GM12878 (cell line): ENCODE measurements around the gene PCDH15.

ENCODE experiments used
- JUNB ChIP-seq: IDR thresholded peaks from 2 replicates; pipeline ENCODE4 v1.6.1; 2016; ENCODE audit warnings: antibody characterized with exemption, mild to moderate bottlenecking
- SIN3A ChIP-seq: IDR thresholded peaks from 2 replicates; pipeline ENCODE4 v1.6.1; 2012; ENCODE audit warnings: low read depth, low read length, improper control_type of control experiment
- SIX5 ChIP-seq: IDR thresholded peaks from 2 replicates; pipeline ENCODE4 v1.6.1; 2011; ENCODE audit warnings: mild to moderate bottlenecking, low read depth, low read length, moderate library complexity; ENCODE audit not compliant: severe bottlenecking
- YY1 ChIP-seq: IDR thresholded peaks from 2 replicates; pipeline ENCODE4 v1.6.1; 2011; ENCODE audit warnings: low read depth, mild to moderate bottlenecking, low read length
- TF ChIP-seq, protein P1 (sequence below), 3 experiments: IDR thresholded peaks in 2 of 3; conservative IDR thresholded peaks in 1 of 3; 2 replicates each; pipeline ENCODE4 v1.5.1; 2011; ENCODE audit warnings: low read depth in 3 of 3, low read length in 3 of 3, mild to moderate bottlenecking in 3 of 3, control low read depth in 2 of 3, moderate library complexity in 2 of 3, inconsistent platforms in 1 of 3, mixed read lengths in 1 of 3; ENCODE audit not compliant: control insufficient read depth in 2 of 3, insufficient read depth in 1 of 3; ENCODE audit errors: extremely low read depth in 1 of 3
- TF ChIP-seq, protein P2 (sequence below): IDR thresholded peaks from 2 replicates; pipeline ENCODE4 v1.6.1; 2011; ENCODE audit warnings: mild to moderate bottlenecking, low read depth, low read length, moderate library complexity; ENCODE audit not compliant: insufficient replicate concordance
- TF ChIP-seq, protein P3 (sequence below): fragments of 450-650 bp; formaldehyde crosslinking; IDR thresholded peaks from 2 replicates; pipeline ENCODE4 v1.5.0; 2022; ENCODE audit warnings: mild to moderate bottlenecking, missing genetic modification characterization
- TF ChIP-seq, protein P4 (sequence below): fragments of 450-650 bp; IDR thresholded peaks from 2 replicates; pipeline ENCODE4 v1.6.1; 2017; ENCODE audit warnings: mild to moderate bottlenecking
- TF ChIP-seq, protein P5 (sequence below): IDR thresholded peaks from 2 replicates; pipeline ENCODE4 v1.6.1; 2011; ENCODE audit warnings: low read depth, mild to moderate bottlenecking, low read length, moderate library complexity, borderline replicate concordance; ENCODE audit errors: extremely low read depth
- TF ChIP-seq, protein P6 (sequence below): IDR thresholded peaks from 2 replicates; pipeline ENCODE4 v1.6.1; 2012; ENCODE audit warnings: mild to moderate bottlenecking, low read depth, low read length
- TF ChIP-seq, protein P7 (sequence below): IDR thresholded peaks from 2 replicates; pipeline ENCODE4 v1.6.1; 2012; ENCODE audit warnings: low read depth, low read length, improper control_type of control experiment

DNA sequence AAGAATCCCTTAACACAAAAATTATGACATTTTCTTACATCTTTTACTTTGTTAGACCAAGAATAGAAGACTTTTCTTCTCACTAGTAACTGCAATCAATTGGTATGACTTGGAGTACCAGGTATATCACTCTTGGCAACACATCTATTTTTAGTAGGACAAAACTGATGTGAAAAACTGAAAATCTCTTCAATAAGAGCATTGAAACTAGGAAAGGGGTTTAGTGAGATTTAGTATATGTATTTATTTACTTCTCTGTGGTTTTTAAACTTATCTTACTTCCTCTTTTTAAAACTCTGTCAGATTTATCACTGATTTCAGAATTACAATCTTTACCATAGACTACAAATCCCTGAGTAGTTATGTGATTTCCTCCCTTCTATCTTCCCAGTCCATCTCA lies 366.2 kb downstream of the PCDH15 start:
- TF ChIP-seq JUNB (no peak), SIN3A (no peak), SIX5 (no peak), YY1 (no peak)
- TF ChIP-seq, protein P1, sequence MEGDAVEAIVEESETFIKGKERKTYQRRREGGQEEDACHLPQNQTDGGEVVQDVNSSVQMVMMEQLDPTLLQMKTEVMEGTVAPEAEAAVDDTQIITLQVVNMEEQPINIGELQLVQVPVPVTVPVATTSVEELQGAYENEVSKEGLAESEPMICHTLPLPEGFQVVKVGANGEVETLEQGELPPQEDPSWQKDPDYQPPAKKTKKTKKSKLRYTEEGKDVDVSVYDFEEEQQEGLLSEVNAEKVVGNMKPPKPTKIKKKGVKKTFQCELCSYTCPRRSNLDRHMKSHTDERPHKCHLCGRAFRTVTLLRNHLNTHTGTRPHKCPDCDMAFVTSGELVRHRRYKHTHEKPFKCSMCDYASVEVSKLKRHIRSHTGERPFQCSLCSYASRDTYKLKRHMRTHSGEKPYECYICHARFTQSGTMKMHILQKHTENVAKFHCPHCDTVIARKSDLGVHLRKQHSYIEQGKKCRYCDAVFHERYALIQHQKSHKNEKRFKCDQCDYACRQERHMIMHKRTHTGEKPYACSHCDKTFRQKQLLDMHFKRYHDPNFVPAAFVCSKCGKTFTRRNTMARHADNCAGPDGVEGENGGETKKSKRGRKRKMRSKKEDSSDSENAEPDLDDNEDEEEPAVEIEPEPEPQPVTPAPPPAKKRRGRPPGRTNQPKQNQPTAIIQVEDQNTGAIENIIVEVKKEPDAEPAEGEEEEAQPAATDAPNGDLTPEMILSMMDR (IDR thresholded peaks at IDR 0.05 in 2 of 3, conservative IDR thresholded peaks at IDR 0.05 in 1 of 3; ENCODE audit: control insufficient read depth in 2 of 3, extremely low read depth in 1 of 3, insufficient read depth in 1 of 3, low read depth in 3 of 3, low read length in 3 of 3): no peak
- TF ChIP-seq, protein P2, sequence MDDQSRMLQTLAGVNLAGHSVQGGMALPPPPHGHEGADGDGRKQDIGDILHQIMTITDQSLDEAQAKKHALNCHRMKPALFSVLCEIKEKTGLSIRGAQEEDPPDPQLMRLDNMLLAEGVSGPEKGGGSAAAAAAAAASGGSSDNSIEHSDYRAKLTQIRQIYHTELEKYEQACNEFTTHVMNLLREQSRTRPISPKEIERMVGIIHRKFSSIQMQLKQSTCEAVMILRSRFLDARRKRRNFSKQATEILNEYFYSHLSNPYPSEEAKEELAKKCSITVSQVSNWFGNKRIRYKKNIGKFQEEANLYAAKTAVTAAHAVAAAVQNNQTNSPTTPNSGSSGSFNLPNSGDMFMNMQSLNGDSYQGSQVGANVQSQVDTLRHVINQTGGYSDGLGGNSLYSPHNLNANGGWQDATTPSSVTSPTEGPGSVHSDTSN: no peak
- TF ChIP-seq, protein P3, sequence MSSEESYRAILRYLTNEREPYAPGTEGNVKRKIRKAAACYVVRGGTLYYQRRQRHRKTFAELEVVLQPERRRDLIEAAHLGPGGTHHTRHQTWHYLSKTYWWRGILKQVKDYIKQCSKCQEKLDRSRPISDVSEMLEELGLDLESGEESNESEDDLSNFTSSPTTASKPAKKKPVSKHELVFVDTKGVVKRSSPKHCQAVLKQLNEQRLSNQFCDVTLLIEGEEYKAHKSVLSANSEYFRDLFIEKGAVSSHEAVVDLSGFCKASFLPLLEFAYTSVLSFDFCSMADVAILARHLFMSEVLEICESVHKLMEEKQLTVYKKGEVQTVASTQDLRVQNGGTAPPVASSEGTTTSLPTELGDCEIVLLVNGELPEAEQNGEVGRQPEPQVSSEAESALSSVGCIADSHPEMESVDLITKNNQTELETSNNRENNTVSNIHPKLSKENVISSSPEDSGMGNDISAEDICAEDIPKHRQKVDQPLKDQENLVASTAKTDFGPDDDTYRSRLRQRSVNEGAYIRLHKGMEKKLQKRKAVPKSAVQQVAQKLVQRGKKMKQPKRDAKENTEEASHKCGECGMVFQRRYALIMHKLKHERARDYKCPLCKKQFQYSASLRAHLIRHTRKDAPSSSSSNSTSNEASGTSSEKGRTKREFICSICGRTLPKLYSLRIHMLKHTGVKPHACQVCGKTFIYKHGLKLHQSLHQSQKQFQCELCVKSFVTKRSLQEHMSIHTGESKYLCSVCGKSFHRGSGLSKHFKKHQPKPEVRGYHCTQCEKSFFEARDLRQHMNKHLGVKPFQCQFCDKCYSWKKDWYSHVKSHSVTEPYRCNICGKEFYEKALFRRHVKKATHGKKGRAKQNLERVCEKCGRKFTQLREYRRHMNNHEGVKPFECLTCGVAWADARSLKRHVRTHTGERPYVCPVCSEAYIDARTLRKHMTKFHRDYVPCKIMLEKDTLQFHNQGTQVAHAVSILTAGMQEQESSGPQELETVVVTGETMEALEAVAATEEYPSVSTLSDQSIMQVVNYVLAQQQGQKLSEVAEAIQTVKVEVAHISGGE: no peak
- TF ChIP-seq, protein P4, sequence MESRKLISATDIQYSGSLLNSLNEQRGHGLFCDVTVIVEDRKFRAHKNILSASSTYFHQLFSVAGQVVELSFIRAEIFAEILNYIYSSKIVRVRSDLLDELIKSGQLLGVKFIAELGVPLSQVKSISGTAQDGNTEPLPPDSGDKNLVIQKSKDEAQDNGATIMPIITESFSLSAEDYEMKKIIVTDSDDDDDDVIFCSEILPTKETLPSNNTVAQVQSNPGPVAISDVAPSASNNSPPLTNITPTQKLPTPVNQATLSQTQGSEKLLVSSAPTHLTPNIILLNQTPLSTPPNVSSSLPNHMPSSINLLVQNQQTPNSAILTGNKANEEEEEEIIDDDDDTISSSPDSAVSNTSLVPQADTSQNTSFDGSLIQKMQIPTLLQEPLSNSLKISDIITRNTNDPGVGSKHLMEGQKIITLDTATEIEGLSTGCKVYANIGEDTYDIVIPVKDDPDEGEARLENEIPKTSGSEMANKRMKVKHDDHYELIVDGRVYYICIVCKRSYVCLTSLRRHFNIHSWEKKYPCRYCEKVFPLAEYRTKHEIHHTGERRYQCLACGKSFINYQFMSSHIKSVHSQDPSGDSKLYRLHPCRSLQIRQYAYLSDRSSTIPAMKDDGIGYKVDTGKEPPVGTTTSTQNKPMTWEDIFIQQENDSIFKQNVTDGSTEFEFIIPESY: no peak
- TF ChIP-seq, protein P5, sequence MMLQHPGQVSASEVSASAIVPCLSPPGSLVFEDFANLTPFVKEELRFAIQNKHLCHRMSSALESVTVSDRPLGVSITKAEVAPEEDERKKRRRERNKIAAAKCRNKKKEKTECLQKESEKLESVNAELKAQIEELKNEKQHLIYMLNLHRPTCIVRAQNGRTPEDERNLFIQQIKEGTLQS: no peak
- TF ChIP-seq, protein P6, sequence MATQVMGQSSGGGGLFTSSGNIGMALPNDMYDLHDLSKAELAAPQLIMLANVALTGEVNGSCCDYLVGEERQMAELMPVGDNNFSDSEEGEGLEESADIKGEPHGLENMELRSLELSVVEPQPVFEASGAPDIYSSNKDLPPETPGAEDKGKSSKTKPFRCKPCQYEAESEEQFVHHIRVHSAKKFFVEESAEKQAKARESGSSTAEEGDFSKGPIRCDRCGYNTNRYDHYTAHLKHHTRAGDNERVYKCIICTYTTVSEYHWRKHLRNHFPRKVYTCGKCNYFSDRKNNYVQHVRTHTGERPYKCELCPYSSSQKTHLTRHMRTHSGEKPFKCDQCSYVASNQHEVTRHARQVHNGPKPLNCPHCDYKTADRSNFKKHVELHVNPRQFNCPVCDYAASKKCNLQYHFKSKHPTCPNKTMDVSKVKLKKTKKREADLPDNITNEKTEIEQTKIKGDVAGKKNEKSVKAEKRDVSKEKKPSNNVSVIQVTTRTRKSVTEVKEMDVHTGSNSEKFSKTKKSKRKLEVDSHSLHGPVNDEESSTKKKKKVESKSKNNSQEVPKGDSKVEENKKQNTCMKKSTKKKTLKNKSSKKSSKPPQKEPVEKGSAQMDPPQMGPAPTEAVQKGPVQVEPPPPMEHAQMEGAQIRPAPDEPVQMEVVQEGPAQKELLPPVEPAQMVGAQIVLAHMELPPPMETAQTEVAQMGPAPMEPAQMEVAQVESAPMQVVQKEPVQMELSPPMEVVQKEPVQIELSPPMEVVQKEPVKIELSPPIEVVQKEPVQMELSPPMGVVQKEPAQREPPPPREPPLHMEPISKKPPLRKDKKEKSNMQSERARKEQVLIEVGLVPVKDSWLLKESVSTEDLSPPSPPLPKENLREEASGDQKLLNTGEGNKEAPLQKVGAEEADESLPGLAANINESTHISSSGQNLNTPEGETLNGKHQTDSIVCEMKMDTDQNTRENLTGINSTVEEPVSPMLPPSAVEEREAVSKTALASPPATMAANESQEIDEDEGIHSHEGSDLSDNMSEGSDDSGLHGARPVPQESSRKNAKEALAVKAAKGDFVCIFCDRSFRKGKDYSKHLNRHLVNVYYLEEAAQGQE: no peak
- TF ChIP-seq, protein P7, sequence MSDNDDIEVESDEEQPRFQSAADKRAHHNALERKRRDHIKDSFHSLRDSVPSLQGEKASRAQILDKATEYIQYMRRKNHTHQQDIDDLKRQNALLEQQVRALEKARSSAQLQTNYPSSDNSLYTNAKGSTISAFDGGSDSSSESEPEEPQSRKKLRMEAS: no peak
